Endothelial cell (in vitro differentiated cells): ENCODE data around the gene SSBP3. TPM values are rescaled to one million over a fixed set of nuclear protein-coding genes. Genes with fewer than 3 reads are reported as not detected.
A peak's percentile ranks its signal among the peaks of the same experiment; 100 is the strongest.

Experiments
- DNase-seq: peaks from one replicate; pipeline ENCODE4 v3.0.0; 2021; ENCODE audit warnings: low spot score
- H3K27ac Mint-ChIP-seq: one replicate; pipeline ENCODE4 v1.8.0; 2021; ENCODE audit warnings: mixed read lengths, inconsistent platforms; ENCODE audit not compliant: unreplicated experiment
- H3K27me3 Mint-ChIP-seq: one replicate; pipeline ENCODE4 v1.8.0; 2021; ENCODE audit warnings: mild to moderate bottlenecking, moderate library complexity, mixed read lengths, inconsistent platforms; ENCODE audit not compliant: unreplicated experiment
- H3K36me3 Mint-ChIP-seq: one replicate; pipeline ENCODE4 v1.8.0; 2021; ENCODE audit warnings: mild to moderate bottlenecking, low read depth, mixed read lengths, inconsistent platforms; ENCODE audit not compliant: unreplicated experiment
- H3K4me1 Mint-ChIP-seq: one replicate; pipeline ENCODE4 v1.8.0; 2021; ENCODE audit warnings: mild to moderate bottlenecking, mixed read lengths, inconsistent platforms; ENCODE audit not compliant: unreplicated experiment
- H3K4me3 Mint-ChIP-seq: one replicate; pipeline ENCODE4 v1.8.0; 2021; ENCODE audit warnings: mild to moderate bottlenecking, mixed read lengths, inconsistent platforms; ENCODE audit not compliant: unreplicated experiment
- H3K9me3 Mint-ChIP-seq: one replicate; pipeline ENCODE4 v1.8.0; 2021; ENCODE audit warnings: mixed read lengths, inconsistent platforms; ENCODE audit not compliant: unreplicated experiment
- total RNA-seq: library from RNA; stranded (reverse); fragmentation: NEBNext Ultra II Directional; extraction: Animal tissue kit (Norgen Biotek cat#: 25700); gene quantifications from one replicate; pipeline ENCODE4 v1.2.1, GENCODE V29; 2021; ENCODE audit not compliant: unreplicated experiment
- TF ChIP-seq, protein P1 (sequence below): fragments of 200-600 bp; sonication (generic); IDR thresholded peaks from one replicate; pipeline ENCODE4 v1.5.0; 2021; ENCODE audit warnings: antibody characterized with exemption; ENCODE audit not compliant: unreplicated experiment

SSBP3 gene
- total RNA-seq, 1 donor from 2014 or later: 142 TPM

DNA sequence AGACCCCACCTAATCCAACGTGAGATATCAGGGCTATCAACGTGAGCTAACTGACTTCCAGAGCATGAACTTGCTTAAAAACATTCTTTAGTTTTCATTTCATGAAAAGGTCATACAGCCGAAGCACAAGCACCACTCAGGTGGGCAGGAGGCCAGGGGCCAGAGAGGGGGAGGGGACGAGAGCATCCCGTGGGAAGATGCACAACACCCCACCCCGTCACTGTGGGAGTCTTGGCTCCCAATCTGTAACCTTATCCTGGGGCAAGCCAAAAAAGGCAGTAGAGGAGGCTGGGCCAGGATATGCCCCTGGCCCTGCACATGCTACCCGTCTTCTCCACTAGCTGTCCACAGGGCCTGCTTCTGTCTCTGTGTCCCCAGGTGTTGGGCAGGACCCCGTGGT lies 31.4 kb downstream of the SSBP3 start:
- peaks cover 21% of the 10 kb centered on the region for H3K27me3 Mint-ChIP-seq
- H3K36me3 Mint-ChIP-seq: peaks cover 14% of the 10 kb centered on the region
- H3K9me3 Mint-ChIP-seq: no peaks in the 10 kb centered on the region
- peaks cover 77% of the 10 kb centered on the region for H3K4me1 Mint-ChIP-seq
- no peak for DNase-seq
- no peak overlapping the region for H3K27ac Mint-ChIP-seq
- peak overlapping the region; percentile 51 for H3K4me3 Mint-ChIP-seq
- TF ChIP-seq, protein P1, sequence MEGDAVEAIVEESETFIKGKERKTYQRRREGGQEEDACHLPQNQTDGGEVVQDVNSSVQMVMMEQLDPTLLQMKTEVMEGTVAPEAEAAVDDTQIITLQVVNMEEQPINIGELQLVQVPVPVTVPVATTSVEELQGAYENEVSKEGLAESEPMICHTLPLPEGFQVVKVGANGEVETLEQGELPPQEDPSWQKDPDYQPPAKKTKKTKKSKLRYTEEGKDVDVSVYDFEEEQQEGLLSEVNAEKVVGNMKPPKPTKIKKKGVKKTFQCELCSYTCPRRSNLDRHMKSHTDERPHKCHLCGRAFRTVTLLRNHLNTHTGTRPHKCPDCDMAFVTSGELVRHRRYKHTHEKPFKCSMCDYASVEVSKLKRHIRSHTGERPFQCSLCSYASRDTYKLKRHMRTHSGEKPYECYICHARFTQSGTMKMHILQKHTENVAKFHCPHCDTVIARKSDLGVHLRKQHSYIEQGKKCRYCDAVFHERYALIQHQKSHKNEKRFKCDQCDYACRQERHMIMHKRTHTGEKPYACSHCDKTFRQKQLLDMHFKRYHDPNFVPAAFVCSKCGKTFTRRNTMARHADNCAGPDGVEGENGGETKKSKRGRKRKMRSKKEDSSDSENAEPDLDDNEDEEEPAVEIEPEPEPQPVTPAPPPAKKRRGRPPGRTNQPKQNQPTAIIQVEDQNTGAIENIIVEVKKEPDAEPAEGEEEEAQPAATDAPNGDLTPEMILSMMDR: no peak

DNA sequence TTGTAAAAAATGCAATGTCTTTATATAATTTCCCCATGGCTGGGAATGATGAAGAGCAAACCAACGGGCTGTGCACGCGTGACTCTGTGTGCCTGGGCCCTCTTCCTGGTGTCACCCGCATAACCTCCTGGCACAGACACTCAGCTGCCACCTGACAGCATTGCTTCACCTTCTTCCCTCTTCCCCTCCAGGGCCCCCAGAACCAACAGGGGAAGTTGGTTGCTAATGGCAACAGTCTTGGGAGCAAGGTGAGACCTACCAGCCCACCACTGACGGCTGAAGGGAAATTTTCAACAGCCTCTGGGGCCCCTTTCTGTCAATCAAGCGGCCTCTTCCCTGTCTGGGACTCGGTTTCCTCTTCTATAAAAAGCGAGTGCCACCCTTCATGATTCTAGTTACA lies 33.2 kb downstream of the SSBP3 start:
- Mint-ChIP-seq H3K27ac (peak overlapping the region; percentile 9), H3K4me3 (no peak overlapping the region), H3K36me3 (peaks cover 18% of the 10 kb centered on the region), H3K27me3 (peaks cover 18% of the 10 kb centered on the region), H3K4me1 (peaks cover 61% of the 10 kb centered on the region), H3K9me3 (no peaks in the 10 kb centered on the region)
- TF ChIP-seq, protein P1: no peak
- DNase-seq: no peak

DNA sequence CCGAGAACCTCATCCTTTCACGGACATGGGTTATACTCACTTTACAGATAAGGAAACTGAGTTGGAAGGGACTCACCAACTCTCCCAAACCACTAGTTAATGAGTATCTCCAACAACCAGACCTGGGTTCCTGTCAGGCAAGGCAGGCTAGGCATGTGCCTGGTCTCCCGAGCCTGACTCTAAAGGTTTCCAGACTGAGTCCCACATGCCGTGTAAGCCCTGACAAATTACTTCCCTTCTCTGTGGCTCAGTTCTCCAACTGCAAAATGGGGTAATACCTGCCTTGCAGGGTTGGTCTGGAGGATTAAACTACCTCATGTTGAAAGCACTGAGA lies 34.3 kb downstream of the SSBP3 start:
- DNase-seq: no peak
- H3K4me1 Mint-ChIP-seq: peaks cover 52% of the 10 kb centered on the region
- peaks cover 15% of the 10 kb centered on the region for H3K27me3 Mint-ChIP-seq
- H3K4me3 Mint-ChIP-seq: no peak overlapping the region
- no peak overlapping the region for H3K27ac Mint-ChIP-seq
- TF ChIP-seq, protein P1: no peak
- peaks cover 18% of the 10 kb centered on the region for H3K36me3 Mint-ChIP-seq
- H3K9me3 Mint-ChIP-seq: no peaks in the 10 kb centered on the region

DNA sequence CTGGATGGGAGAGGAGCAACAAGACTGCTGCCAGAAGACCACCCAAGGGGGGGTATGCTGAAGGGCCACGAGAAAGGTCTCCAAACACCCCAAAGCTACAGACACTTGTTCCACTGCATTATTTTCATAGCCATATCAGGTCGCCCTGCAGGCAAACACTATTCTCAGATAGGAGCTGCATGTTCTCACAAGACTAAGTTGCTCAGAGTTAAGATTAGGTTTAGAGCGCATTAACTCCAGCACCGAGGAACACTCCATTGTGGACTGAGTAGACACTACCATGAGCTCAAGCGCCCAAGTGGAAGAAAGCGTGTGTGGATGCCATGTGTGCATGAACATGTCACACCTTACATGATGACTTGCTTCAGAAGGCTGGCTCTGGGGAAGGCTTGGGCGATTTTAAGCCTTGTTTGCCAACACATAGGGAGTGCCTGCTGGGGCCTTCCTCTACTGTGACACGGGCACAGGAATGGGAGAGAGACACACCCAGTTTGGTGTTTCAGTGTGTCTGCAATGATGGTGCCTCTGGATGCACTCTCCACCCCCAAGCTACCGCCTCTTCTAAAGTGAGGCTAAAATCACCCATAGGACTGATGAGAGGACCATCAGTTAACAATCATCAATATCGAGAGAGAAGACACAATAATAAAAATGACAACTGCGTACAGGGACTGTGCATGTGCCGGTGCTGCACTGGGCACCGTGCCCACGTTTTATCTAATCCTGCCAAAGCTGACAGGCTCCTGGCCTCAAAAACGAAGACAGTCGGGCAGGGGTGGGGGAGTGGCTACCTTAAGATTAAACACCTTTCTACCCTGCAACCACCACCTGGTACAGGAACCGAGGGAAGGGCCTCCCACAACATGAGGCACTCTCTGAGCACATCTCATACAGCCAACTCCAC lies 34.9 kb downstream of the SSBP3 start:
- Mint-ChIP-seq H3K36me3 (peaks cover 18% of the 10 kb centered on the region), H3K9me3 (no peaks in the 10 kb centered on the region), H3K4me3 (no peak overlapping the region), H3K27me3 (peaks cover 13% of the 10 kb centered on the region), H3K27ac (peak overlapping the region; percentile 59), H3K4me1 (peaks cover 49% of the 10 kb centered on the region)
- DNase-seq: no peak
- TF ChIP-seq, protein P1: no peak

DNA sequence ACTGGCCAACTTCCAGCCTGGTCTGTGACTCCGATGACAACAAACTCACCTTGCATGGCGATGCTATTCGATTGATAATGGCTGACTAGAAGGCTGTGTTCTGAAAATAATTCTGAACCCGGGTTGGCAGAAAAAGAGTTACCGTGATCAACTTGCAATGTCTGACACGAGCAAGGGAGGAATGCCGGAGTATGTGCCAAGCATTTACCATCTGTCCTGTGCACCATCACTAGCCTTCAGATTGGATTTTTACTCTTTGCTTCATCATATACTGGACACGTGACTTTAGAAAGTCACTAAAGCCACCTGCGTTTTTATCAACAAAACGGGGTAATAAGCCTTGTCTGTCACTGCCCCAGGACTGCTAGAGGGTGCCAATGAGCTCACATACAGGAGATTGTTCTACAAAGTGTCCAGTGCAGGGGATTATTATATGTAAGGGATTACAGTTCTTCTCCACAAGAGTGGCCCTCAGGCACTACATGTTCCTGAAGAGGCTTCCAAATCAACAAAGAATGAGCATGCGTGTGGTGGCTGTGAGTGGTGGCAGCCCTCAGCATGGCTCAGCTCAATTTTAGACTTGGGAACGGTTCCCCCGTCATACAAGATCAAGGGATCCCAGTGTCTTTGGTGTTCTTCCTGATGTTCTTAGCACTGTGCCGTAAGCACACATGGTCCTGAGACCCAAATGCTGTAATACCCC lies 35.8 kb downstream of the SSBP3 start:
- Mint-ChIP-seq H3K36me3 (peaks cover 22% of the 10 kb centered on the region), H3K4me1 (peaks cover 51% of the 10 kb centered on the region), H3K9me3 (no peaks in the 10 kb centered on the region), H3K27me3 (peaks cover 11% of the 10 kb centered on the region), H3K4me3 (no peak overlapping the region), H3K27ac (no peak overlapping the region)
- TF ChIP-seq, protein P1: no peak
- no peak for DNase-seq
